GM12892 (cell line): ENCODE data around the gene SYNJ1.

Experiments
- DNase-seq: peaks from one replicate; pipeline ENCODE4 v3.0.0; 2011; ENCODE audit not compliant: insufficient read length
- FAIRE-seq: peaks from 2 replicates; lab custom pipeline; 2011; peaks lifted over from hg19 to GRCh38; lab: Jason Lieb, UNC
- POLR2A ChIP-seq: IDR thresholded peaks from 2 replicates; pipeline ENCODE4 v1.6.1; 2011; ENCODE audit warnings: low read depth, low read length, control low read depth
- POLR2AphosphoS5 ChIP-seq: IDR thresholded peaks from 2 replicates; pipeline ENCODE4 v1.6.1; 2011; ENCODE audit warnings: low read depth, low read length, control low read depth
- TAF1 ChIP-seq: IDR thresholded peaks from 2 replicates; pipeline ENCODE4 v1.6.1; 2011; ENCODE audit warnings: low read depth, mild to moderate bottlenecking, control low read depth, low read length, borderline replicate concordance

The SYNJ1 gene

GRCh38 chr21:32585970-32586369 lies 141.8 kb downstream of the SYNJ1 start:
- TF ChIP-seq POLR2AphosphoS5 (no peak), POLR2A (no peak), TAF1 (no peak)
- DNase-seq, result no peak
- no peak for FAIRE-seq

DNA sequence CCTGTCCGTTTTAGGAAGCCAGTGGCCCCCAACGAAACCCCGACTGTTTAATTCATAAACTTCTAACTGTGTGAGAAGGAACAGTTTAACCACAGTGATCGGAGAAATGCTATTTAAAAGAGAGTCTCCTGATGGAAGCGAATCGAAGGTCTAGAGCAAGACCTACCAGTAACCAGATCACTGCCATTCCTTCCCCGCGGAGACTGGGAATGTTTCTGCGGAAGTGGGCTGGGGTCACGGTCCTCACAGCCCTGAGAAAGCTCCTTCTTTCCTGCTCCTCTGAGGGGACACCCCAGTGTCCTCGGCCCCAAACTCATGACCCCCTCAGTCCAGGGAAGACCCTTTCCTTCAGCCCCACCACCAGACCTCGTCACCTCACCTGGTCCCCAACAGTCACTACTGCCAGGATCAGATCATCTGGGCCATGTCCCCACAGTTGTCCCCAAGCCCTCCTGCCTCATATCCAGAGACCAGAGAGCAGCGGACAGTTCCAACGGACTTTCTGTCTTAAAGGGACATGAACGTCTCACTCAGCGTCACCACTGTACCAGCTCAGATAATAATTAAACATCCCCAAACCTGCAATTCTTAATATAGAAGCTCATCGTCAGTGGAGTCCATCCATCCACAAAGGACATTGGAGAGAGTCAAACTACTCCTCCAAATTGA lies 142.6 kb downstream of the SYNJ1 start, which contains the start of gene TCP10L:
Gene TCP10L (minus strand): TSS at position 482 of the 669 bp plus-strand sequence. CDS start 1,219 bp downstream, outside the sequence.
- FAIRE-seq (no peak), DNase-seq (no peak)
- TF ChIP-seq POLR2A (no peak), TAF1 (no peak), POLR2AphosphoS5 (no peak)

DNA sequence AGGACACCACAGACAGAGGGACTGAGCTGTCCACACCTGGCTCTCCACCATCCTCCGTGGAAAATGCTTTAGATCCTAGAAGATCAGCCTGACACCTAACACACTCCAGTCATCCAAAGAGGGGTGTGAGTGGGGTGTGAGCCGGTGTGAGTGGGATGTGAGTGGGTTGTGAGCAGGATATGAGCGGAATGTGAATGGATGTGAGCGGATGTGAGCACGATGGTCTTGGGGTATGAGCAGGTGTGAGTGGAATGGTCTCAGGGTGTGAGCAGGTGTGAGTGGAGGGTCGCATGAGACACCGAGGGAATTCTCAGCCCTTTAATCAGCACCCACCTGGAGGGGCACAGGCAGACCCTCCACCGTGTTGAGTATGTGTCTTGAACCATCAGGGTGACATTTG lies 143.3 kb downstream of the SYNJ1 start:
- FAIRE-seq (no peak), DNase-seq (no peak)
- TF ChIP-seq TAF1, result no peak
- TF ChIP-seq POLR2AphosphoS5, result no peak
- no peak for TF ChIP-seq POLR2A

DNA sequence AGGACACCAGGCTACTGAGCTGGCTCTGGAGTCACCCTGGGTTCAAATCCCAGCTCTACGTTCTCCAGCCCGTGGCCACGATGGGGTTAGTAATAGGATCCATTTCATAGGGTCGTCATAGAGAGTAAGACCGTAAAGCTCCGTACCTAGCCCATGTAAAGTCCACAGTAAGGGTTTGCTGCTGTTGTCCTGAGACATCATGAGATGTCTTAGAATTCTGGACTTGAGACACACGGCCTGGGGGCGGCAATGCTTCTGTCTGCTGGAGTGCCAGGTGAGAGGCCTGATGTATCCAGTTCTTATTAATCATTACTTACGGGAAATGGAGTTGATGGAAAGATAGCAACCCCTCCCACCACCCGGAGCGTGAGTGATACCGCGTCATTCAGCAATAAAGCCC lies 146.1 kb downstream of the SYNJ1 start:
- no peak for DNase-seq
- FAIRE-seq, result no peak
- TF ChIP-seq POLR2AphosphoS5 (no peak), POLR2A (no peak), TAF1 (no peak)

- TF ChIP-seq POLR2AphosphoS5, result no peak
- no peak for TF ChIP-seq POLR2A
- no peak for TF ChIP-seq TAF1
- no peak for DNase-seq
- FAIRE-seq, result no peak
Observed at GRCh38 chr21:32580949-32581348, 146.9 kb downstream of the SYNJ1 start.
